K562 (cell line): ENCODE measurements around the gene ADAR. TPM values are rescaled to one million over a fixed set of nuclear protein-coding genes. Genes with fewer than 3 reads are reported as not detected.

Experiments
- ATAC-seq: fragments of 200-7000 bp; cut with Tn5 transposase; 3 replicates; pipeline ENCODE4 v1.9.1; 2020; ENCODE audit warnings: moderate library complexity
- BruUV-seq: library from RNA; stranded (reverse); fragments of 400-500 nt; replicated peaks from 2 replicates; lab custom pipeline; 2021; lab: Mats Ljungman, UMichigan
- CTCF ChIA-PET: fragments of 300-600 bp; formaldehyde crosslinking; extraction: SDS; loops from one replicate; lab custom pipeline; 2021; ENCODE audit warnings: low intra/inter-chr PET ratio; lab: Yijun Ruan, JAX
- POLR2A ChIA-PET: fragments of 300-600, 350-650 bp; sonication (Branson Sonifier 250); formaldehyde crosslinking; extraction: SDS; loops from one replicate; lab custom pipeline; 2021; ENCODE audit warnings: antibody characterized with exemption, inconsistent platforms; lab: Yijun Ruan, JAX
- DNase-seq, 4 experiments: peaks; one replicate each; pipeline versions ENCODE4 v3.0.0 to v3.0.0-alpha.2; 2011 to 2018; ENCODE audit warnings: low spot score in 3 of 4, mixed read lengths in 3 of 4; ENCODE audit errors: extremely low read depth in 1 of 4
- FAIRE-seq: peaks from 2 replicates; lab custom pipeline; 2011; peaks lifted over from hg19 to GRCh38; lab: Jason Lieb, UNC
- H2AFZ ChIP-seq: 2 replicates; pipeline ENCODE4 v1.6.0; 2011; ENCODE audit warnings: low read depth, low read length, control low read depth, inconsistent platforms
- H3K27ac ChIP-seq: fragments of 200-600 bp; 3 replicates; pipeline ENCODE4 v1.8.0; 2011; ENCODE audit warnings: low read depth, mild to moderate bottlenecking, control low read depth, inconsistent platforms, low read length, moderate library complexity, mixed read lengths; ENCODE audit errors: extremely low read depth
- H3K27me3 ChIP-seq, 2 experiments: fragments of 300-600 bp in 1 of 2; 2 replicates in 1 of 2; 3 replicates in 1 of 2; pipeline versions ENCODE4 v1.6.0 to v1.8.0; 2011; ENCODE audit warnings: inconsistent platforms in 2 of 2, low read length in 2 of 2, mild to moderate bottlenecking in 1 of 2, mixed read lengths in 1 of 2, moderate library complexity in 1 of 2; ENCODE audit not compliant: control insufficient read depth in 2 of 2, insufficient read depth in 2 of 2
- H3K36me3 ChIP-seq: fragments of 300-600 bp; 3 replicates; pipeline ENCODE4 v1.8.0; 2011; ENCODE audit warnings: mild to moderate bottlenecking, low read length, inconsistent platforms; ENCODE audit not compliant: control insufficient read depth, insufficient read depth
- H3K4me1 ChIP-seq, 2 experiments: fragments of 200-600 bp in 1 of 2; replicated peaks in 1 of 2; 2 replicates in 1 of 2; 3 replicates in 1 of 2; pipeline versions ENCODE4 v1.5.1 to v1.8.0; 2011; ENCODE audit warnings: inconsistent platforms in 2 of 2, low read length in 2 of 2, mild to moderate bottlenecking in 1 of 2, mixed read lengths in 1 of 2, moderate library complexity in 1 of 2; ENCODE audit not compliant: control insufficient read depth in 2 of 2, insufficient read depth in 2 of 2
- H3K4me2 ChIP-seq: 2 replicates; pipeline ENCODE4 v1.6.1; 2011; ENCODE audit warnings: low read length, control low read depth, inconsistent platforms, mixed read lengths; ENCODE audit not compliant: insufficient read depth
- H3K4me3 ChIP-seq: fragments of 200-600 bp; sonication (generic), shearing (Covaris generic); 2 replicates; pipeline ENCODE4 v1.5.1; 2016; ENCODE audit warnings: control low read depth, inconsistent platforms
- H3K79me2 ChIP-seq: fragments of 200-600 bp; 3 replicates; pipeline ENCODE4 v1.8.0; 2011; ENCODE audit warnings: low read length, inconsistent platforms; ENCODE audit not compliant: control insufficient read depth, insufficient read depth
- H3K9ac ChIP-seq, 2 experiments: 2 replicates each; pipeline versions ENCODE4 v1.6.0 to v1.6.1; 2011; ENCODE audit warnings: low read depth in 2 of 2, low read length in 2 of 2, control low read depth in 1 of 2, inconsistent platforms in 1 of 2, mild to moderate bottlenecking in 1 of 2, mixed read lengths in 1 of 2; ENCODE audit not compliant: insufficient read depth in 1 of 2
- H3K9me1 ChIP-seq: one replicate; pipeline ENCODE4 v1.6.0; 2011; ENCODE audit warnings: inconsistent platforms, mild to moderate bottlenecking, low read length, moderate library complexity; ENCODE audit not compliant: control insufficient read depth, insufficient read depth
- H3K9me3 ChIP-seq: replicated peaks from 2 replicates; pipeline ENCODE4 v1.5.1; 2011; ENCODE audit warnings: low read depth, low read length, inconsistent platforms; ENCODE audit not compliant: control insufficient read depth, insufficient read depth
- H4K20me1 ChIP-seq: replicated peaks from 2 replicates; pipeline ENCODE4 v1.6.1; 2011; ENCODE audit warnings: low read length, inconsistent platforms, mixed read lengths; ENCODE audit not compliant: control insufficient read depth, insufficient read depth
- ARID2 ChIP-seq: fragments of 450-650 bp; IDR thresholded peaks from 2 replicates; pipeline ENCODE4 v1.6.1; 2017; ENCODE audit warnings: antibody characterized with exemption, mild to moderate bottlenecking
- DEAF1 ChIP-seq: fragments of 450-650 bp; formaldehyde crosslinking; IDR thresholded peaks from 2 replicates; pipeline ENCODE4 v1.4.0; 2020; ENCODE audit warnings: mild to moderate bottlenecking, moderate library complexity
- ID3 ChIP-seq, 2 experiments: fragments of 250-450 bp in 1 of 2; fragments of 450-650 bp in 1 of 2; sonication (Bioruptor Pico) in 1 of 2; IDR thresholded peaks; 2 replicates each; pipeline versions ENCODE4 v1.6.1 to v1.8.0; 2016 to 2021; ENCODE audit warnings: mild to moderate bottlenecking in 2 of 2, moderate library complexity in 2 of 2, missing compliant biosample characterization in 1 of 2, missing genetic modification characterization in 1 of 2
- IFI16 ChIP-seq: fragments of 250-450 bp; sonication (Bioruptor Pico); IDR thresholded peaks from 2 replicates; pipeline ENCODE4 v2.1.2; 2022; ENCODE audit warnings: mild to moderate bottlenecking, inconsistent platforms
- IRF9 ChIP-seq: fragments of 450-650 bp; IDR thresholded peaks from 2 replicates; pipeline ENCODE4 v1.6.1; 2016; ENCODE audit warnings: missing biosample characterization, missing genetic modification characterization
- JUNB ChIP-seq: fragments of 450-650 bp; formaldehyde crosslinking; conservative IDR thresholded peaks from 2 replicates; pipeline ENCODE4 v1.4.0; 2020; ENCODE audit warnings: mild to moderate bottlenecking
- MBD1 ChIP-seq: fragments of 250-450 bp; sonication (Bioruptor Pico); IDR thresholded peaks from 2 replicates; pipeline ENCODE4 v1.8.0; 2022; ENCODE audit warnings: inconsistent platforms
- PRMT5 ChIP-seq: sonication (generic); formaldehyde crosslinking; IDR thresholded peaks from 2 replicates; pipeline ENCODE4 v1.5.0; 2020; ENCODE audit warnings: missing genetic modification reagents
- SETDB1 ChIP-seq: IDR thresholded peaks from one replicate; pipeline ENCODE4 v1.6.1; 2012; ENCODE audit warnings: low read length, control low read depth, inconsistent platforms
- WHSC1 ChIP-seq: IDR thresholded peaks from one replicate; pipeline ENCODE4 v1.6.1; 2012; ENCODE audit warnings: low read length, control low read depth, inconsistent platforms
- ZNF449 ChIP-seq: fragments of 250-450 bp; sonication (Bioruptor Pico); IDR thresholded peaks from 2 replicates; pipeline ENCODE4 v1.8.0; 2022; ENCODE audit warnings: moderate library complexity, mild to moderate bottlenecking, inconsistent platforms
- WGBS: fragments of 100-300 bp; shearing (Covaris generic); methylation state at CpG from one replicate; pipeline ENCODE4 v1.1.6; 2016; ENCODE audit warnings: low coverage, mixed read lengths; ENCODE audit not compliant: insufficient coverage; ENCODE audit errors: missing lambda C conversion rate; 5-methylcytosine and 5-hydroxymethylcytosine counted together
- in situ Hi-C: fragments of 300-500 bp; cut with MboI; formaldehyde crosslinking; loops from 4 replicates; pipeline ENCODE4 v1.15.0; 2018; ENCODE audit warnings: inconsistent platforms, mixed read lengths
- intact Hi-C: fragments of 100-400 bp; cut with micrococcal nuclease; formaldehyde crosslinking; loops from 2 replicates; pipeline ENCODE4 v1.14.2; 2022
- polyA plus RNA-seq, 8 experiments: library from polyadenylated mRNA; depleted of rRNA in 4 of 8; stranded (reverse) in 5 of 8; unstranded in 3 of 8; fragments of >200 nt; fragmentation: Nextera tagmentation in 2 of 8; fragmentation: Illumina TruSeq in 1 of 8; extraction: Ambion mirVana in 2 of 8; extraction: Trizol in 1 of 8; gene quantifications; 2 replicates each; pipeline versions ENCODE4 v1.2.1 to v1.2.3, GENCODE V29; 2011 to 2014; ENCODE audit warnings: inconsistent platforms in 1 of 8, missing spikeins in 1 of 8
- total RNA-seq, 7 experiments: library from RNA; depleted of rRNA in 6 of 7; stranded (reverse); fragments of >200 nt in 6 of 7; fragmentation: Illumina TruSeq in 2 of 7; extraction: Trizol in 2 of 7; gene quantifications; 2 replicates each; pipeline versions ENCODE4 v1.2.1 to v1.2.3, GENCODE V29; 2011 to 2021; ENCODE audit warnings: low replicate concordance in 1 of 7

Gene ADAR
- total and polyA plus RNA-seq, 9 of the 15 experiments (the other 6 are each of a cell fraction or from before 2014, with no cell fraction given): 30.1 to 123 (median 60.2) TPM

- 0 out of 2 replicates have a peak, but pooled peaks have one; percentile 13 for TF ChIP-seq DEAF1
- 0 out of 2 replicates have a peak, but pooled peaks have one; percentile 50 for TF ChIP-seq MBD1 (CRISPR knock-in tag)
- TF ChIP-seq, all 486 proteins: peak for 21
Observed at GRCh38 chr1:154628121-154628405, 20.1 kb upstream of the ADAR start (continued).

- Histone ChIP-seq H2AFZ (peak overlapping the region; percentile 100), H3K27me3 (no peaks in the 10 kb centered on the region), H4K20me1 (no peaks in the 10 kb centered on the region; the same call in 1 of the 2 replicates), H3K9ac (peak overlapping the region; percentile 89 to 98), H3K27ac (peak overlapping the region; percentile 92), H3K9me1 (no peaks in the 10 kb centered on the region), H3K4me2 (peak overlapping the region; percentile 89), H3K9me3 (peaks cover 17% of the 10 kb centered on the region; the same call in 1 of the 2 replicates), H3K4me1 (peaks cover 17% of the 10 kb centered on the region in 2 experiments), H3K79me2 (peaks cover 51% of the 10 kb centered on the region), H3K4me3 (peak overlapping the region; percentile 93), H3K36me3 (peaks cover 19% of the 10 kb centered on the region; the same call in 2 of the 3 replicates)
- under 1% methylated on average over 66 of the region's 70 CpGs for whole genome bisulfite sequencing
- in situ Hi-C loops: no loop called here
- DNase-seq (peak; percentile 80 to 94 (median 84)), FAIRE-seq (peak; percentile 89), ATAC-seq (peak; percentile 92)
- ChIA-PET POLR2A (interaction anchor here (0.6 to 1.7 kb wide), 13 partner anchors 9 to 373 kb away, joined by 3 to 7 read pairs (median 5); partner anchors contain the start of genes ADAR and CHRNB2), CTCF (interaction anchor here (0.8 kb wide), 1 partner anchor 96 kb away, joined by 3 read pairs; no protein-coding TSS in a partner anchor)
- intact Hi-C loops: loop anchor here (1.0 to 2.0 kb wide), 2 partner anchors 19 to 34 kb away; partner anchors contain the start of gene ADAR
- BruUV-seq: TSS peak; percentile 69
- TF ChIP-seq IFI16 (no peak), ARID2 (no peak), WHSC1 (no peak), PRMT5 (CRISPR knock-in tag) (no peak), ID3 (CRISPR knock-in tag; IDR thresholded peaks at IDR 0.05) (no peak), ID3 (tag; IDR thresholded peaks at IDR 0.05) (peak; percentile 70), ZNF449 (no peak), SETDB1 (no peak), JUNB (CRISPR knock-in tag) (no peak), IRF9 (tag) (peak; percentile 63; the same call in 1 of the 2 replicates)
Observed at GRCh38 chr1:154627257-154628120, 19.5 kb upstream of the ADAR start.
